NCI-H1417 treated with DMSO at 0.1 percent for 48 hours (cell line): ENCODE data around the gene KDM1B.
A peak's percentile ranks its signal among the peaks of the same experiment; 100 is the strongest.
"Not testable (repeated sequence)": the region's sequence is repeated elsewhere in the genome, so short reads cannot be mapped to it uniquely, and the experiment has no call there.

Experiments
- DNase-seq: peaks from one replicate; lab custom pipeline; 2025; lab: John Stamatoyannopoulos, UW

KDM1B gene

DNA sequence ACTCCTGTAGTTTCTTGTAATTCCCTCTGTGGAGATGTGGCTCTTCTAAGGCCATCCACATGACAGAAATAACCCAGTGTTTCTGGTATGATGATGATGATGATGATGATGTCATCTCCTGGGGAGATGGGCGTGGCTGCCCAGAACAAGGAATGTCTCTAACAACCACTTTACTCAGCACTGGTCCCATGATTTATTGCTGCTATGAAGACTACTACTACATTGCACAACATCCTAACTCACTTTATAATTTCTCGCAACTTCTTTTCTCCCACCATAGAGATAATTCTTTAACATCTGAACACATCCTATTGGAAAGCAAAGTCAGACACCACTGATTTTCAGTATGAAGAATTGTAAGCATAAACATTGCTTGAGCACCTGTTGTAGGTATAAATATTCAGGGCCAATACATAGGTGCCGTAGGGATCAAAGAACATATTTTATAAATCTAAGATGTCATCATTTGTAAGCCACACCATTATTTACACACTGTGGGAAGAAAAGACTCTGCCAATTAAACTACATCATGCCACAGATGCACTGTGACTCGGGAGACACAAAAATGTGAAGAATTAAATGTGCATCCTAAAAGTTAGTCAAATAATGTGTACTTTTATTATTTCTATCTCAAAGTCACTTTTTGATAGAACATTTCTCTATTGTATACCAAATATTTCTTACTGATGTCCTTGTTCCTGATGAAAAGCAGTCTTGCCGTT, 6.8 kb upstream of the KDM1B start:
- DNase-seq, result no peak

DNA sequence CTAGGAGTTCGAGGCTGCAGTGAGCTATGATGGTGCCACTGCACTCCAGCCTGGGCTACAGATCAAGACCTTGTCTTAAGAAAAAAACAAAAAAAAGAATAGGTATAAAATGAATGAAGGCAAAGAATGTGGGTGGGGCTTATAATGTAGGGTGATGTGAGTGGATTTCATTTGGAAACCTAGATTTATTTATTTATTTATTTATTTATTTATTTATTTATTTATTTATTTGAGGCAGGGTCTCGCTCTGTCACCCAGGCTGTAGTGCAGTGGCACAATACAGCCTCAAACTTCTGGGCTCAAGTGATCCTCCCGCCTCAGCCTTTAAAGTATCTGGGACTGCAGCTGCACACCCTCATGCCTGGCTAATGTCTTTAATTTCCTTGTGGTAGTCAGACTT, 3.8 kb upstream of the KDM1B start:
- DNase-seq, result not testable (repeated sequence)

GRCh38 chr6:18151801-18152200, 3.4 kb upstream of the KDM1B start:
- no peak for DNase-seq

DNA sequence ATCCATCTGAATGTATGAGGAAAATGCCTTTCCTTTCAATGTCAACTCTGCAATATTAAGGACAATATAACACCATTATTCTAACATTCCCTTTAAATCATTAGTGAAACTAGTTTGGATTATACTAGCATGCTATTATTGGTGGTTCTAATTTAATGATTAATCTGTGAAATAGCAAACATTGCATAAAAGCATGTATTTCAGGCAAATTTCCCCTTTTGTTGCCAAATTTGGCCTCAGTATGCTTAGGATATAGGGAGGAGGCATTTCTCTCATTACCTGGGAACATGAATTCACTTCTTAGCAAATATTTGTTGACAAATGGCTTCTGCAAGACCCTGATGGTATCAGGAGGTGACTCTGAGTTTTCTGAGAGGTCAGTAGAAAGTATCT, 1.9 kb upstream of the KDM1B start:
- DNase-seq, result no peak

DNA sequence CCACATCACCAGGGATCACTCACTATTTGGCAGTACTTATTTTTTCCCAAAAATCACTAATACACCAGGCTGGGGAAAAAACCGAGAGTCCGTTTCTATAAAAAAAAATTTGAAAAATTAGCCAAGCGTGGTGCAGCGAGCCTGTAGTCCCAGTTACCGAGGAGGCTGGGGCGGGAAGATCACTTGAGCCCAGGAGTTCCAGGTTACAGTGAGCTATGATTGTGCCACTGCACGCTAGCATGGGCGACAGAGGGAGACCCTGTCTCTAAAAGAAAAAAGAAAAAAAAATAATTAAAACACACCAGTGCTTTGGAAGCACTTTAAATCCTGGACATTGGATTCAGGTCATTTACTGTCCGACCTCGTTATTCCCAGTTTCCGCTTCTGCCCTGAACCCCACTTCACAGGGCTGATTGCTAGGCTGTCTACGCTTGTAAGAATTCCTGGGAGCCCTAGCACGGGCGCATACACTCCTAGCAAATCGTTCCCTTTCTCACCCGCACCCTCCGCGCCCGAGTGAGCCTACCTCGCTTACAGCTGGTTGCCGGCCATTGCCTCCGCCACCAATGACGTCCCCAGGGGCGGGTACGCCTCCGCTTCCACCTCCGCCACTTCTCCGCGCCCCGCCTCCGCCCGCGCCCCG, 594 bp upstream of the KDM1B start, which contains the start of gene TPMT:
TPMT (minus strand) TSS at position 571 of the 643 bp plus-strand sequence. CDS start 5,950 bp downstream, outside the sequence.
- DNase-seq, result peak; percentile 73

DNA sequence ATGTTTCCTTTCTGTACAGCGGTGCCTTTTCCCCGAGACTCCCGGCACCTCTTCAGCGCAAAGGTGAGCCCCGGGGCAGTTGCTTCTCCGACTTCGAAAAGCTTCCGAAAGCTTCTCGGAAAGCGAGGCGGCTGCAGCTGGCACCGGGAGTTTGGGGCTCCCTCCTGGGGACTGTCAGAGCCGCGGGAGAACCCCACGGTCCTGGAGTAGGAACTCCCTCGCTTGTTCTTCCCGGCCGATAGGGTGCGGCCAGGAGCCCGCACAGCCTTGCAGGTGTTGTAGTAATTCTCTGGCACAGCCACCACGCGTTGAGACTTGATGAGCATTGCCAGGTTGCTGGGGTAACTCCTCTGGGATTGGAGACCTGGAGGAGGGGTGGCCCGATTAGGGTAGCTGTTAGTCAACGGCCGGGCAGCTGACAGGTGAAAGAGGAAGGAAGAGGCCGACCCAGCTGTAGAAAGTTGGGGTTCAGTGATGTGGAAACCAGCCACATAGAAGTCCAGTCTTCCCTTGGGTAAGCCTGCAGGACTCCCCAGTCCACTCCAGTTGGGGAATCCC, 721 bp downstream of the KDM1B start:
- DNase-seq, result peak; percentile 26

GRCh38 chr6:18160911-18161310, 5.7 kb downstream of the KDM1B start:
- DNase-seq, result no peak

DNA sequence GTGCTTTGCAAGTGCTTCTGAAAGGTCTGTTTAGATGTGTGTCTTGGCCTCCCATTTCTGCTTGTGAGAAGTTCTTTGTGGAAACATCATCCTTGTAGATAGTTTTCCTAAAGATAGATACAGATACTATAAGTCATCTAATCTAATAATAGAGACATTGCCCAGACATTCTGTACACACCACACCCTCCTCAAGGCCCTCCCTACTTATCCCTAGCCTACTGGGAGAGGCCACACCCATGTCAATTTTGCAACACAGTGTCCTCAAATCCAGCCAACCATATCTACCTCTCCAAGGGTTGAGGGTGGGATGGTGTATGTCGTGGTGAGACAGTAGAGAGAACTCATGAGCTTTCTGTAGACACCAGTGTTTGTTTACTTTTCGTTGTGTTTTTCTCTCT, 6.2 kb downstream of the KDM1B start:
- no peak for DNase-seq

- DNase-seq, result no peak
Observed at GRCh38 chr6:18162401-18162800, 7.2 kb downstream of the KDM1B start.

DNA sequence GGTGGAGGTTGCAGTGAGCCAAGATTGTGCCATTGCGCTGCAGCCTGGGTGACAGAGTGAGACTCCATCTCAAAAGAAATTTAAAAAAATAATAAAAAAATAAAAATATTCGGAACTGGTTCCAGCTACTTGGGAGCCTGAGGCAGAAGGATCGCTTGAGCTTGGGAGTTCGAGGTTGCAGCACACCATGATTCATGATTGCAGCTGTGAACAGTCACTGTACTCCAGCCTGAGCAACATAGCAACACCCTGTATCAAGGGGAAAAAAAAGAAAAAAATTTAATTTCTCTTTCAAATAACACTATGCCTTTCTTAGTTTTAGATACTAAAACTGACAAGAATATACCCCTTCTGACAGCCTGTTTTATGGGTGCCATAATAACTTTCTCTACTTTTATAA, 10.5 kb downstream of the KDM1B start:
- no peak for DNase-seq

GRCh38 chr6:18166312-18167036, 11.3 kb downstream of the KDM1B start:
- no peak for DNase-seq

DNA sequence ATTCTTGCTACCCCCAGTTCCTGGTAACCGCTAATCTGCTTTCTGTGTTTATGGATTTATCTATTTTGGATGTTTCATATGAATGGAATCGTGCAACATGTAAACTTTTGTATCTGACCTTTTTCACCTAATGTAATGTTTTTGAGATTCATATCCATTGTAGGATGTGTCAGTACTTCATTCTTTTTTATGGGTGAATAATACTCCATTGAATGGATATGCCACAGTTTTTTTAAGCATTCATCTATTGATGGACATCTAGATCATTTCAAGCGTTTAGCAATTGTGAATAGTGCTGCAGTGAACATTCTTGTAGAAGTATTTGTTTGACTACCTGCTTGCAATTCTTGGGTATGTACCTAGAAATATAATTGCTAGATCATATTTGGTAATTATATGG, 13.0 kb downstream of the KDM1B start:
- no peak for DNase-seq

DNA sequence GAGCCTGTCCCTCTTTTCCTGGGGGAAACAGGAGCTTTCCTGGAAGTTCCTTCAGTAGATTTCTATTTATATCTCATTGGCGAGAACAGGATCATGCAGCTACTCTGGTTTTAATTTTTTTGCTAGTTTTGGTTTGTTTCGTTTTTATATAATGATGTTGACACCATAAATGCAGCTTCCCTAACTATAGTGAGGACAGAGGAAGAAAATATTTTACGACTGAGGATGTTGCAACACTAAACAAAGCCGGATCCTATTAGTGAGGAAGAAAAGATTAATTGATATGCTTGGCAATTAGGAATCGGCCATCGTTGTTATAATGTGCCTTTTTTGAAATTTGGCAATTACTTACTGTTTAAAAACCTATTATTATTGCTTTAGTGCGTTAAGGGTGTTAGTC, 16.6 kb downstream of the KDM1B start:
- no peak for DNase-seq

DNA sequence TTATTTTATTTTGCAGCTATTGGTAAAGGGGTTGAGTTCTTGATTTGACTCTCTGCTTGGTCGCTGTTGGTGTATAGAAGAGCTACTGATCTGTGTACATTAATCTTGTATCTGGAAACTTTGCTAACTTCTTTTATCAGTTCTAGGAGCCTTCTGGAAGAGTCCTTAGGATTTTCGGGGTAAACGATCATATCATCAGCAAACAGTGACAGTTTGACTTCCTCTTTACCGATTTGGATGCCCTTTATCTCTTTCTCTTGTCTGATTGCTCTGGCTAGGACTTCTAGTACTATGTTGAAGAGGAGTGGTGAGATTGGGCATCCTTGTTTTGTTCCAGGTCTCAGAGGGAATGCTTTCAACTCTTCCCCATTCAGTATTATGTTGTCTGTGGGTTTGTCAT, 21.0 kb downstream of the KDM1B start:
- DNase-seq, result not testable (repeated sequence)

DNA sequence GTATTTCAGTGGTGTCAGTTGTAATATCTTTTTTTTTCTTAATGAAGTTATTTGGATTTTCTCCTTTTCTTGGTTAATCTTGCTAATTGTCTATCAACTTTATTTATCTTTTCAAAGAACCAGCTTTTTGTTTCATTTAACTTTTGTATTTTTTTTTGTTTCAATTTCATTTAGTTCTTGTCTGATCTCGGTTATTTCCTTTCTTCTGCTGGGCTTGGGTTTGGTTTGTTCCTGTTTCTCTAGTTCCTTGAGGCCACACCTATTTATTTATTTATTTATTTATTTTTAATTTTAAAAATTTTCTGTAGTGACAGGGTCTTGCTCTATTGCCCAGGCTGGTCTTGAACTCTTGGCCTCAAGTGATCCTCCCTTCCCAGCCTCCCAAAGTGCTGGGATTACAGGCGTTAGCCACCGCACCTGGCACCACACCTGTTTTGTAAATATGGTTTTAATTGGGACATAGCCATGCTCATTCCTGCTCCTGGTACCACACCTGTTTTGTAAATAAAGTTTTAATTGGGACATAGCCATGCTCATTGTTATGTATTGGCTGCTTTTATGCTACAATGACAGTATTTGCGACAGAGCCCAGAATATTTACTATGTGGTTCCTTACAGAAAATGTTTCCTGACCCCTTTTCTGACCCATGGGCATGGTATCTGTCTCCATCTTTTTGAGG, 22.2 kb downstream of the KDM1B start:
- no peak for DNase-seq

GRCh38 chr6:18178960-18179615, 23.9 kb downstream of the KDM1B start:
- DNase-seq, result no peak

DNA sequence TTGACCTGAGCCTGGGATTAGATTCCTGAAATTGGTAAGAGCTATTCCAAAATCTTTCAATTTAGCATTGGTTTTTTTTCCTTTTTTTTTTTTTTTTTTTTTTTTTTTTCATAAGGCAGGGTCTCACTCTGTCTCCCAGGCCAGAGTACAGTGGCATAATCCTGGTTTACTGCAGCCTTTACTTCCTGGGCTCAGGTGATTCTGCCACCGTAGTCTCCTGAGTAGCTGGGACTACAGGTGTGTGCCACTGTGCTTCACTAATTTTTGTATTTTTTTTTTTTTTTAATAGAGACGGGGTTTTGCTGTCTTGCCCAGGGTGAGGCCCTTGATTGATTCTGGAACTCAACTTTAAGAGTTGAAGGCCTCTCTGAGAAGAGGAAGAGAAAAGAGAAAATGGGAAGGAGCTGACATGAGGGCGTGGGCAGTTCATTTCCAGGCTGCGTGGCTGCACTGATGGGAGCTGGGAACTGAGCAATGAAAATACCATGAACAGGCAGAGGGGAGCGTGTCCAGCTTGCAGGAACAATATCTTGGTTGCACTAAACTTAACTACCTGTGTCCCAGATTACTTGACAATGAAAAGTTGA, 24.6 kb downstream of the KDM1B start:
- no peak for DNase-seq

GRCh38 chr6:18182568-18182967, 27.3 kb downstream of the KDM1B start:
- no peak for DNase-seq

DNA sequence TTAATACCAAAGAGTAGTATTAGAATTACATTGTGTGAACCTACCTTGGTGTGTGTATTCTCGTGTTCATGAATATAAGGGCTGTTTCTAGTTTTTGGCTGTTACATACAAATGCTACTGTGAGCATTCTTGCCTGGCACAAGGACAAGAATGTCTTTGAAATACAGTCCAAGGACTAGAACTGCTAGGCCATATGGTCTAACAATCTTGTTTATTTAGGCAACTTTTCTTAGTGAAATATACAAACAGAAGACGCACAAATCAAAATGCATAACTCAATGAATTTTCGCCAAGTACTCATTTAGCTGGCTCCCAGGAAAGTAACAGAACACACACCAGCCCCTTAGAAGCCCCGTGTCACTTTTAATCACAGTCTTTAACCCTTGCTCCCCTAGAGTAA, 28.5 kb downstream of the KDM1B start:
- DNase-seq, result no peak

DNA sequence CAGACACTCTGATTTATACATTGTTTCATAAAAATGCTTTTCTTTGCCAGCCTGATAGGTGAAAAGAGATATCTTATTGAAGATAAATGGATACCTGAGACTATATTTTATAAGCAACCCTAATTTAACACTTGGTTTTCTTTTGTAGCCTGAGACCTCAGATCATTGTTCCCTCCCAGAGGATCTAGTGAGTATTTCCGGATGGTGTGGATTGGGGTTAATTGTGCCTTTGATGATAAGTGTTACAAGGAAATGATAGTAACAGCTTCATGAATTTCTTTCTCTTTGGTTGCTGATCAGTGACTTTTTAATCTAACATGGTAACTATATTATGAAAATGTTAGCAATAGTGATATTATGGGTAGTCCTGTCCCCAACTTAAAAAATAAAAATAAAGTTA, 30.4 kb downstream of the KDM1B start:
- DNase-seq, result no peak

DNA sequence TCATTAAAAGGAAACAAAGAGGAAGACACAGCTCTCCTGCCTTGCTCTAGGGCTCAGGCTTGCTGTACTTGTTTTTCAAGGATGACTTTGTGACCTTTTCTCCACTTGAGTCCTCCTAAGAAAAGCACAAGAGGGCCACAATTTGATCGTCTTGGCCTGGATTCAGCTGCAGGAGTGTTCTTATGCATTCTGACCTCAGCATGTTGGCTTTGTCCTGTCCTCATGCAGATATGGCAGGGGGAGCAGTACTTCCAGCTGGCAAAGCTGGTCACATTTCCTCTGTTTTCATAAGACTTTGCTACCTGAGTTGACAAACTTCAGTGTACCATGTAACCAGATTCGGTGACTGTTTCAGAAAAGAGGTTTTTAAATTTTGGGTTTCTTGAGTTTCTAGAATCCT, 30.8 kb downstream of the KDM1B start:
- no peak for DNase-seq
